ENCODE measurements around the gene ZNF700.
"Not testable (repeated sequence)": the region's sequence is repeated elsewhere in the genome, so short reads cannot be mapped to it uniquely, and the experiment has no call there.

ZNF700 gene

DNA sequence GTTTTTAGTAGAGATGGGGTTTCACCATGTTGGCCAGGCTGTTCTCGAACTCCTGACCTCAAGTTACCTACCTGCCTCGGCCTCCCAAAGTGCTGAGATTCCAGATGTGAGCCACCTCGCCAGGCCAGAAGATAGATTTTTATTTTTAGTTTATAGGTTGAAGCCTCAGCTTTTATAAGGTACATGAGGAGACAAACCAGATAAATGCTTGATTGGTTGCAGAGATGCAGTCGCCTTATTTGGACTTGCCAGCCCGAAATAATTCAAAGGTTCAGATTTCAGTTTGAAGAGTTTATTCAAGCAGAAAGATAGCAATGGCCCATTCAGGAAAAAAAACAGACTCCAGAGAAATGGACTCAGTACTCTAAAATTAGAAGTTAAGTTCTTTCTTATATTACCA, 34.3 kb upstream of the ZNF700 start:
- TF ChIP-seq, protein P1, sequence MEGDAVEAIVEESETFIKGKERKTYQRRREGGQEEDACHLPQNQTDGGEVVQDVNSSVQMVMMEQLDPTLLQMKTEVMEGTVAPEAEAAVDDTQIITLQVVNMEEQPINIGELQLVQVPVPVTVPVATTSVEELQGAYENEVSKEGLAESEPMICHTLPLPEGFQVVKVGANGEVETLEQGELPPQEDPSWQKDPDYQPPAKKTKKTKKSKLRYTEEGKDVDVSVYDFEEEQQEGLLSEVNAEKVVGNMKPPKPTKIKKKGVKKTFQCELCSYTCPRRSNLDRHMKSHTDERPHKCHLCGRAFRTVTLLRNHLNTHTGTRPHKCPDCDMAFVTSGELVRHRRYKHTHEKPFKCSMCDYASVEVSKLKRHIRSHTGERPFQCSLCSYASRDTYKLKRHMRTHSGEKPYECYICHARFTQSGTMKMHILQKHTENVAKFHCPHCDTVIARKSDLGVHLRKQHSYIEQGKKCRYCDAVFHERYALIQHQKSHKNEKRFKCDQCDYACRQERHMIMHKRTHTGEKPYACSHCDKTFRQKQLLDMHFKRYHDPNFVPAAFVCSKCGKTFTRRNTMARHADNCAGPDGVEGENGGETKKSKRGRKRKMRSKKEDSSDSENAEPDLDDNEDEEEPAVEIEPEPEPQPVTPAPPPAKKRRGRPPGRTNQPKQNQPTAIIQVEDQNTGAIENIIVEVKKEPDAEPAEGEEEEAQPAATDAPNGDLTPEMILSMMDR (conservative IDR thresholded peaks at IDR 0.05), result no peak
- TF ChIP-seq ZFX (IDR thresholded peaks at IDR 0.05), result no peak

DNA sequence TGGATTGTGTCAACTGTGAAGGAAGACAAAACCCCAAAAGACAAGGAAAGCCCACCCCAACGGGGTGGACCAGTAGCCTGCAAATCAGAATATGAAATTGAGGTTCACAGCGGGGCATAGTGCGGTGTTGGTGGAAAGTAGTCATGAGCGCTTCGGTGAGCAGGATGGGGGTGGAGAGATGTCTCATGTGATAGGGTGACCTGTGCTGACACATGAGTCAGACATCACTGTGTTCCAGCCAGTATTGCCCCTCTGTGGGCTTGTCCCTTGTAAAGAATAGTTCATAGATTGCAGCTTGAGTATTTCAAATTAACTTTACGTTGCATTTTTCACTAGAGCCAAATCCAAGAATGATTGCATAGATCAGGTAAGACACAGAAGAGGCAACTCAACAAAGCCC, 30.1 kb upstream of the ZNF700 start:
- no peak overlapping the region for H3K27ac ChIP-seq
- TF ChIP-seq, protein P1 (conservative IDR thresholded peaks at IDR 0.05), result no peak
- no peak for TF ChIP-seq ZFX (IDR thresholded peaks at IDR 0.05)

More for the DNA sequence above, 34.3 kb upstream of the ZNF700 start:
- no peak overlapping the region for H3K27ac ChIP-seq

DNA sequence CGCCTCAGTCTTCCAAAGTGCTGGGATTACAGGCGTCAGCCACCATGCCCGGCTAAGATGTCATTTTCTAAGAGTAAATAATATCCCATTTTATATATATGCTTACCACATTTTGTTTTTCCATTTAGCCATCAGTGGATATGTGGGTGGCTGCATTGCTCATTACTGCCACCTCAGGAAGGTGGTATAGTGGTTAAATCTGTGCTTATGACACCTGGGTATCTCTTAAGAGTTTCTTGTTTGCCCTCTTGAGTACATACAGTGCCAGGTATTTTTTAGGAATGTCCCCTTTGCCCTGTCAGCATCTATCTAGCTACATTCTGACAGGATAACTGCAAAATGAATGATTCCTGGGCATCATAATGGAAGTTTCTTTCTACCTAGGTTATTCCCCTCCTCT, 22.7 kb upstream of the ZNF700 start:
- TF ChIP-seq, protein P1 (conservative IDR thresholded peaks at IDR 0.05), result peak; percentile 23
- TF ChIP-seq ZFX (IDR thresholded peaks at IDR 0.05), result no peak
- H3K27ac ChIP-seq, result no peak overlapping the region

DNA sequence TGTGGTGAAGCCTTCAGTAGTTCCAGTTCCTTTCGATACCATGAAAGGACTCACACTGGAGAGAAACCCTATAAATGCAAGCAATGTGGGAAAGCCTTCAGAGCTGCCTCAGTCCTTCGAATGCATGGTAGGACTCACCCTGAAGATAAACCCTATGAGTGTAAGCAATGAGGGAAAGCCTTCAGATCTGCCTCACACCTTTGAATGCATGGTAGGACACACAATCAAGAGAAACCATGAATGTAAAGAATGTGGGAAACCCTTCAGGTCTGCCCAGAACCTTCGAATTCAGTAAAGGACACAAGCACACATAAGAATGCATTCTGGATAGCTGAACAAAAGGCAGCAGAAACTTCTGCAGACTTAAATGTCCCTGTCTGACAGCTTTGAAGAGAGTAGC, 19.0 kb upstream of the ZNF700 start:
- no peak overlapping the region for H3K27ac ChIP-seq
- TF ChIP-seq, protein P1 (conservative IDR thresholded peaks at IDR 0.05), result no peak
- TF ChIP-seq ZFX (IDR thresholded peaks at IDR 0.05), result no peak

DNA sequence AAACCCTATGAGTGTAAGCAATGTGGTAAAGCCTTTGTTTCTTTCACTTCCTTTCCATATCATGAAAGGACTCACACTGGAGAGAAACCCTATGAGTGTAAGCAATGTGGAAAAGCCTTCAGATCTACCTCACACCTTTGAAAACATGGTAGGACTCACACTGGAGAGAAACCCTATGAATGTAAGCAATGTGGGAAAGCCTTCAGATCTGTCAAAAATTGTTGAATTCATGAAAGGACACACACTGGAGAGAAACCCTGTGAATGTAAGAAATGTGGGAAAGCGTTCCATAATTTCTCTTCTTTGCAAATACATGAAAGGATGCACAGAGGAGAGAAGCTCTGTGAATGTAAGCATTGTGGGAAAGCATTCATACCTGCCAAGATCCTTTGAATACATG, 13.0 kb upstream of the ZNF700 start:
- H3K27ac ChIP-seq, result not testable (repeated sequence)

DNA sequence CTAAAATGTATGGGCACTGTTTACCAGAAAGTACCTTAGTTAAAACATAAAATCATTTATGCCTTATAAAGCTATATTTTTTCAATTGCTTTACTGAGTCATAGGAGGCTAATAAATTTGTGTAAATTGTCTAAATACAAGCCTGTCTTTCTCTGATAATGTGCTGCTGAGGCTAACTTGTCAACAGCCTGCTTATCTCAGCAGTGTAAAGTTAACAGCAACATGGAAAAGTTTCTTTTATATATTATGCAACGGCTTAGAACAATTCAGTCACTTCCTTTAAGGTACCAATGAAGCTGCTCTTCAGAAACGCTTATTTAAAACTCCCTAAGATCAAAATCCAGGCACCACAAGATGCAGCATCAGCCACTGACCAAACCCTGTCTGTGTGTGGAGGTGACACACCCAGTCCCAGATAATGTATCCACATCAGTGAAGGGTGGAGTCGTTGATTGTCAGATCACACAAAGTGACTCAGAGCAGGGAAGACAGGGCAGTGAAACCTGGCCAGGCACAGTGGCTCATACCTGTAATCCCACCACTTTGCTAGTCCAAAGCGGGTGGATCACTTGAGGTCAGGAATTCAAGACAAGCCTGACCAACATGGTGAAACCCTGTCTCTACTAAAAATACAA, 10.4 kb upstream of the ZNF700 start:
- not testable (repeated sequence) for H3K27ac ChIP-seq

DNA sequence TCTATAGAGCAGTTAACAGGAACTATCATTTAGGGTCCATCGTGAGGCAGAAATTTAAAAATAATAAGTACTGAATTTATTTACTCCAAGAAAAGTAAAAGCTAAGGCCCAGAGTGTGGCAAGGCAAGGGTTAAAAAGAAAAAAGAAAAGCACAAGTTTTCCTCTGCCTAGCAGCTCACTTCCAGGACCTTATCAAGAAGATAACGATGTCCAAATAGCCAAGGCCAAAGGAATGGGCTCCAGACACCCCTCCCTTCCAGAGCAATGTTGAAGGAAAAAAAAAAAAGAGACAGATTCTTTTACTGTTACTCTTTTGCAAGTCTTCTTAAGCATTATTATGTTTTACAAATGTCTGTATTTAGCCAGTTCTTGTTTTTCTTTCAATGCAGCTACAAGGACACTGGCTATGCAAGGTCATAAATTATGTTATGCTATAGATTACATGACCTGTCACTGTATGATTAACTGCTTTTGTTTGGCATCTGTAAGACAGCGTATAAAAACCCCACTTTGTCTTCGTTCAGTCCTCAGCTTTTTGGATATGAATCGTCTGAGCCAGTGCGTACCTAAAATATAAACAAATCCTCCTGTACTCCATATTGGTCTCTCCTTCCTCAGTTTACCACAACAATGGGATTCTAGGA, 2.9 kb upstream of the ZNF700 start:
- TF ChIP-seq, protein P1 (conservative IDR thresholded peaks at IDR 0.05), result no peak
- TF ChIP-seq ZFX (IDR thresholded peaks at IDR 0.05), result no peak

DNA sequence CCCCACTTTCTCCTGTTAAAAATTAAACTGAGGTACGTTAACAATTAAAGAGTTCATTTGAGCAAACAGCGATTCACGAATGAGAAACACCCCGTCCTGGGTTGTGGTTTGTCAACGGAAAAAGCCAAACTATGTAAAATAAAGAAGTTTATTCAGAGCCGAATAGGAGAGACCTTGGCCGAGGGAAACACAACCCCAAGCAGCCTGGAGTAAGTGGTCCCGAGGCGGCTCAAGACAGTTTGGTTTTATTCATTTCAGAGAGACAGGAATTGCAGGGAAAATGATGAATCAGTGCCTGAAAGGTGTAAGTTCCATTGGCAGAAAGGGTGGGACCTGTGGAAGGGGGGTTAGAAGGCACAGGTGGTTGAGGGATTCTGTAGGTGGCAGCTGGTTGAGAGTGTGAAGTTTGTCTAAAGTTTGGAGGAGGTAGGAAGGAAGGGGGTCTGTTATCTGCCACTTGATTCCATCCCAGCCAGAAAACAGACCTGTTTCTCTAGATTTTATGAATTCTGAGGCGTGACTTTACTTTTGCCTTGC, 812 bp downstream of the ZNF700 start:
- H3K27ac ChIP-seq, result peak overlapping the region; percentile 96

More for the DNA sequence above, 2.9 kb upstream of the ZNF700 start:
- no peak overlapping the region for H3K27ac ChIP-seq

DNA sequence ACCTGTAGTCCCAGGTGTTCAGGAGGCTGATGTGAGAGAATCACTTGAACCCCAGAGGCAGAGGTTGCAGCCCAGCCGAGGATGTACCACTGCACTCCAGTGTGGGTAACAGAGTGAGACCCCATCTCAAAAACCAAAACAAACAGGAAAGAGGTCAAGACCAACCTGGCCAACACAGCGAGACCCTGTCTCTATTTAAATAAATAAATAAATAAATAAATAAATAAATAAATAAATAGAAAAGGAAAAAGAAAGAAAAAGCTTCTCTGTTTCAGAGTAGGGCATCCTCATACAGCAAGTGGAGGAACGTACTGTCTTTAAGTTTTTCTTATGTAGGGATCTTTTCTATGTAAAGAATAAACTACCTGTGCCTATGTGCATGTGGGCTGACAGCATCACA, 2.3 kb downstream of the ZNF700 start:
- TF ChIP-seq ZFX (IDR thresholded peaks at IDR 0.05), result no peak
- TF ChIP-seq, protein P1 (conservative IDR thresholded peaks at IDR 0.05), result no peak

More for the DNA sequence above, 2.3 kb downstream of the ZNF700 start:
- no peak overlapping the region for H3K27ac ChIP-seq
